GM10248 (cell line): ENCODE data around the gene ELL3.

ENCODE experiments used
- CTCF ChIA-PET: fragments of 300-600 bp; sonication (Branson Sonifier 250); formaldehyde crosslinking; extraction: SDS; loops from one replicate; lab custom pipeline; 2021; ENCODE audit warnings: antibody characterized with exemption; lab: Yijun Ruan, JAX
- POLR2A ChIA-PET: fragments of 350-650 bp; sonication (Branson Sonifier 250); formaldehyde crosslinking; extraction: SDS; loops from one replicate; lab custom pipeline; 2020; ENCODE audit warnings: antibody characterized with exemption; lab: Yijun Ruan, JAX
- DNase-seq: peaks from one replicate; pipeline ENCODE4 v3.0.0; 2012; ENCODE audit errors: extremely low spot score
- CTCF ChIP-seq: IDR thresholded peaks from 2 replicates; pipeline ENCODE4 v1.5.1; 2012; ENCODE audit warnings: mild to moderate bottlenecking, low read depth; ENCODE audit errors: extremely low read depth, missing control alignments, control extremely low read depth

The ELL3 gene

GRCh38 chr15:43796566-43796965, 19.8 kb upstream of the ELL3 start:
- ChIA-PET CTCF (interaction anchor here (2.0 to 4.3 kb wide), 3 partner anchors 20 to 28 kb away, joined by 5 to 17 read pairs (median 14); partner anchors contain the start of genes ELL3 and MFAP1), POLR2A (interaction anchor here (0.6 to 2.9 kb wide), 7 partner anchors 10 to 1174 kb away, joined by 3 to 14 read pairs (median 7); partner anchors contain the start of gene ELL3)
- DNase-seq = no peak
- TF ChIP-seq CTCF = no peak

- ChIA-PET CTCF (interaction anchor here (0.7 to 4.3 kb wide), 5 partner anchors 9 to 28 kb away, joined by 3 to 17 read pairs (median 7); partner anchors contain the start of genes ELL3 and MFAP1), POLR2A (interaction anchor here (0.7 to 2.9 kb wide), 4 partner anchors 9 to 1173 kb away, joined by 4 to 14 read pairs (median 8); partner anchors contain the start of gene ELL3)
- DNase-seq = no peak
- no peak for TF ChIP-seq CTCF
Measured at GRCh38 chr15:43795997-43796396, 19.2 kb upstream of the ELL3 start.

GRCh38 chr15:43795197-43795596, 18.4 kb upstream of the ELL3 start:
- DNase-seq = no peak
- TF ChIP-seq CTCF = no peak
- POLR2A ChIA-PET = interaction anchor here (0.6 to 4.0 kb wide), 5 partner anchors 9 to 154 kb away, joined by 3 to 18 read pairs (median 7); partner anchors contain the start of gene ELL3
- CTCF ChIA-PET = interaction anchor here (0.7 to 4.3 kb wide), 4 partner anchors 10 to 24 kb away, joined by 3 to 17 read pairs (median 10); partner anchors contain the start of gene ELL3

- ChIA-PET CTCF (interaction anchor here (1.5 to 4.3 kb wide), 3 partner anchors 11 to 24 kb away, joined by 7 to 17 read pairs (median 14); partner anchors contain the start of gene ELL3), POLR2A (interaction anchor here (0.7 to 4.0 kb wide), 5 partner anchors 9 to 505 kb away, joined by 5 to 18 read pairs (median 5); partner anchors contain the start of gene MFAP1)
- DNase-seq = no peak
- TF ChIP-seq CTCF = no peak
Measured at GRCh38 chr15:43794269-43795037, 17.7 kb upstream of the ELL3 start.

- TF ChIP-seq CTCF = no peak
- ChIA-PET CTCF (interaction anchor here (0.9 to 8.8 kb wide), 2 partner anchors 16 to 24 kb away, joined by 3 to 59 read pairs; partner anchors contain the start of gene ELL3), POLR2A (interaction anchor here (0.6 to 4.0 kb wide), 5 partner anchors 10 to 1244 kb away, joined by 3 to 18 read pairs (median 5); partner anchors contain the start of gene MFAP1)
- DNase-seq = no peak
Measured at GRCh38 chr15:43793647-43794046, 16.9 kb upstream of the ELL3 start.

GRCh38 chr15:43792761-43793476, 16.2 kb upstream of the ELL3 start:
- no peak for TF ChIP-seq CTCF
- ChIA-PET POLR2A (interaction anchor here (0.6 to 4.0 kb wide), 5 partner anchors 11 to 1243 kb away, joined by 3 to 18 read pairs (median 3); partner anchors contain the start of gene MFAP1), CTCF (interaction anchor here (0.9 to 8.8 kb wide), 2 partner anchors 16 to 23 kb away, joined by 3 to 59 read pairs; partner anchors contain the start of gene ELL3)
- DNase-seq = no peak
